PC-3 (cell line): ENCODE data around the gene IL7R. TPM values are rescaled to one million over a fixed set of nuclear protein-coding genes. Genes with fewer than 3 reads are reported as not detected.

ENCODE experiments used
- ATAC-seq: fragments of 200-7000 bp; cut with Tn5 transposase; 2 replicates; pipeline ENCODE4 v1.9.1; 2020; ENCODE audit warnings: mild to moderate bottlenecking, moderate library complexity
- BruUV-seq: library from RNA; stranded (reverse); fragments of 400-500 nt; replicated peaks from 2 replicates; lab custom pipeline; 2021; lab: Mats Ljungman, UMichigan
- CTCF ChIA-PET: fragments of 300-600 bp; sonication (Branson Sonifier 250); formaldehyde crosslinking; loops from one replicate; lab custom pipeline; 2022; ENCODE audit warnings: antibody characterized with exemption; lab: Charles Lee
- POLR2A ChIA-PET: fragments of 300-600 bp; sonication (Branson Sonifier 250); formaldehyde crosslinking; loops from one replicate; lab custom pipeline; 2022; ENCODE audit warnings: antibody characterized with exemption; ENCODE audit not compliant: unreplicated experiment; lab: Charles Lee
- DNase-seq: peaks from one replicate; pipeline ENCODE4 v3.0.0-alpha.2; 2015
- H2AFZ ChIP-seq: fragments of 300-600 bp; sonication (generic); 2 replicates; pipeline ENCODE4 v1.6.0; 2016; ENCODE audit warnings: antibody characterized with exemption, low read length
- H3F3A ChIP-seq: fragments of 300-600 bp; sonication (generic); one replicate; pipeline ENCODE4 v1.6.0; 2017; ENCODE audit warnings: antibody characterized with exemption, low read length, control low read depth, mild to moderate bottlenecking; ENCODE audit not compliant: unreplicated experiment
- H3K27ac ChIP-seq: fragments of 300-600 bp; sonication (generic); 2 replicates; pipeline ENCODE4 v1.5.1; 2016; ENCODE audit warnings: mild to moderate bottlenecking, low read length
- H3K27me3 ChIP-seq: fragments of 300-600 bp; sonication (generic); 2 replicates; pipeline ENCODE4 v1.6.1; 2016; ENCODE audit warnings: low read length, mixed read lengths
- H3K36me3 ChIP-seq: fragments of 300-600 bp; sonication (generic); 2 replicates; pipeline ENCODE4 v1.6.1; 2016; ENCODE audit warnings: low read depth, mixed run types, low read length, mixed read lengths
- H3K4me1 ChIP-seq: fragments of 300-600 bp; sonication (generic); 2 replicates; pipeline ENCODE4 v1.5.1; 2016; ENCODE audit warnings: low read length; ENCODE audit not compliant: insufficient read depth
- H3K4me2 ChIP-seq: fragments of 300-600 bp; sonication (generic); 2 replicates; pipeline ENCODE4 v1.6.0; 2016; ENCODE audit warnings: low read length
- H3K4me3 ChIP-seq: fragments of 300-600 bp; sonication (generic); 2 replicates; pipeline ENCODE4 v1.5.1; 2016; ENCODE audit warnings: mild to moderate bottlenecking, low read length, mixed read lengths
- H3K79me2 ChIP-seq: fragments of 300-600 bp; sonication (generic); 2 replicates; pipeline ENCODE4 v1.6.1; 2017; ENCODE audit warnings: low read length, mixed read lengths
- H3K9ac ChIP-seq: fragments of 300-600 bp; sonication (generic); 2 replicates; pipeline ENCODE4 v1.6.0; 2016; ENCODE audit warnings: mild to moderate bottlenecking, low read length
- H3K9me2 ChIP-seq: fragments of 300-600 bp; sonication (generic); replicated peaks from 2 replicates; pipeline ENCODE4 v1.6.1; 2016; ENCODE audit warnings: mixed run types, low read length, mixed read lengths
- H3K9me3 ChIP-seq: fragments of 300-600 bp; sonication (generic); 2 replicates; pipeline ENCODE4 v1.6.1; 2016; ENCODE audit warnings: low read length, mixed read lengths
- H4K20me1 ChIP-seq: fragments of 300-600 bp; sonication (generic); 2 replicates; pipeline ENCODE4 v1.6.1; 2016; ENCODE audit warnings: low read length, mixed read lengths
- EZH2 ChIP-seq: fragments of 300-600 bp; sonication (generic); IDR thresholded peaks from one replicate; pipeline ENCODE4 v1.6.1; 2017; ENCODE audit warnings: antibody characterized with exemption, mild to moderate bottlenecking, low read length; ENCODE audit not compliant: unreplicated experiment
- EZH2phosphoT487 ChIP-seq: fragments of 300-600 bp; sonication (generic); IDR thresholded peaks from 2 replicates; pipeline ENCODE4 v1.6.1; 2018; ENCODE audit warnings: mild to moderate bottlenecking, antibody characterized with exemption, low read length, borderline replicate concordance
- intact Hi-C: fragments of 100-400 bp; cut with micrococcal nuclease; formaldehyde crosslinking; loops from 2 replicates; pipeline ENCODE4 v1.9.0; 2023
- total RNA-seq: library from RNA; depleted of rRNA; stranded (reverse); fragments of >200 nt; gene quantifications from 2 replicates; pipeline ENCODE4 v1.2.3, GENCODE V29; 2014
- TF ChIP-seq, protein P1 (sequence below): fragments of 300-600 bp; sonication (generic); conservative IDR thresholded peaks from 2 replicates; pipeline ENCODE4 v1.5.1; 2017; ENCODE audit warnings: antibody characterized with exemption, low read depth, mild to moderate bottlenecking, low read length

The IL7R gene
- total RNA-seq, 1 experiment from 2014 or later: 7.4 TPM

DNA sequence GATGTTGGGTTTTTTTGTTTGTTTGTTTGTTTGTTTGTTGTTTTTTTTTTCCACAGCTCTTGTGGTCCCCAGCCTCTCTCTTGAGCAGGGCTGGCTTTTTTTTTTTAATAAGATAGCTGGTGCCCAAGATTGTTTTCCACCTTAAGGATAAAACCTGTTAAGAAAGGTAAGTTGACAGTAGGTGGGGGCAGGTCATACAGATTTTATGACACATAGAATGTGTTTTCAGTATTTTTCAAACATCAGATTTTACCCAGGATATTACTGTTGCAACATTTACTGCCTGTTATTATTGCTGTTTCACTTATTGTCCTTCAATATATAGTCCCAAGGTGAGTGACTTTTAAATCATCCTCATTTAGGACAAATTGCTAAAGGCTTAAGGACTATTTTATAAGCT is 3.9 kb upstream of the IL7R start:
- no peak overlapping the region for H3K27ac ChIP-seq
- H3F3A ChIP-seq: peaks cover 7% of the 10 kb centered on the region
- H3K9me2 ChIP-seq: no peaks in the 10 kb centered on the region
- H4K20me1 ChIP-seq: no peaks in the 10 kb centered on the region
- H2AFZ ChIP-seq: no peak overlapping the region
- DNase-seq: no peak
- no TSS peak for BruUV-seq
- no peak overlapping the region for H3K4me2 ChIP-seq
- POLR2A ChIA-PET: no interaction called here
- intact Hi-C loops: no loop called here
- CTCF ChIA-PET: no interaction called here
- 0 out of 2 replicates have a peak, but pooled peaks cover under 1% of the 10 kb centered on the region for H3K9me3 ChIP-seq
- no peak overlapping the region for H3K4me3 ChIP-seq
- no peaks in the 10 kb centered on the region for H3K27me3 ChIP-seq
- ATAC-seq: no peak
- no peaks in the 10 kb centered on the region for H3K36me3 ChIP-seq
- H3K4me1 ChIP-seq: peaks cover 46% of the 10 kb centered on the region
- no peak overlapping the region for H3K9ac ChIP-seq
- no peaks in the 10 kb centered on the region for H3K79me2 ChIP-seq
- TF ChIP-seq, protein P1, sequence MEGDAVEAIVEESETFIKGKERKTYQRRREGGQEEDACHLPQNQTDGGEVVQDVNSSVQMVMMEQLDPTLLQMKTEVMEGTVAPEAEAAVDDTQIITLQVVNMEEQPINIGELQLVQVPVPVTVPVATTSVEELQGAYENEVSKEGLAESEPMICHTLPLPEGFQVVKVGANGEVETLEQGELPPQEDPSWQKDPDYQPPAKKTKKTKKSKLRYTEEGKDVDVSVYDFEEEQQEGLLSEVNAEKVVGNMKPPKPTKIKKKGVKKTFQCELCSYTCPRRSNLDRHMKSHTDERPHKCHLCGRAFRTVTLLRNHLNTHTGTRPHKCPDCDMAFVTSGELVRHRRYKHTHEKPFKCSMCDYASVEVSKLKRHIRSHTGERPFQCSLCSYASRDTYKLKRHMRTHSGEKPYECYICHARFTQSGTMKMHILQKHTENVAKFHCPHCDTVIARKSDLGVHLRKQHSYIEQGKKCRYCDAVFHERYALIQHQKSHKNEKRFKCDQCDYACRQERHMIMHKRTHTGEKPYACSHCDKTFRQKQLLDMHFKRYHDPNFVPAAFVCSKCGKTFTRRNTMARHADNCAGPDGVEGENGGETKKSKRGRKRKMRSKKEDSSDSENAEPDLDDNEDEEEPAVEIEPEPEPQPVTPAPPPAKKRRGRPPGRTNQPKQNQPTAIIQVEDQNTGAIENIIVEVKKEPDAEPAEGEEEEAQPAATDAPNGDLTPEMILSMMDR: no peak
- TF ChIP-seq EZH2 (no peak), EZH2phosphoT487 (no peak)

DNA sequence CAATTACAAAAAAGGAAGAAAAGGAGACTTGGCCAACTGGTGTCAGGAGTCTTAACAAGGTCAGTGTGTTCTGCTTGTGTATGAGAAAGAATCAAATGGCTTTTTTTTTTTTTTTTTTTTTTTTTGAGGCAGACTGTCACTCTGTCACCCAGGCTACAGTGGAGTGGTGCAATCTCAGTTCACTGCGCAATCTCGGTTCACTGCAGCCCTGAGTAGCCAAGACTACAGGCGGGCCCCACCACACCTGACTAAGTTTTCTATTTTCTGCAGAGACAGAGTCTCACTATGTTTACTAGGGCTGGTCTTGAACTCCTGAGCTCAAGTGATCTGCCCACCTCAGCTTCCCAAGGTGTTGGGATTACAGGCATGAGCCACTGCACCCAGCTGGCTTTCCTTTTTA is 3.1 kb upstream of the IL7R start:
- no TSS peak for BruUV-seq
- H3K9me2 ChIP-seq: no peaks in the 10 kb centered on the region
- TF ChIP-seq EZH2phosphoT487 (no peak), EZH2 (no peak)
- TF ChIP-seq, protein P1: no peak
- H3K27me3 ChIP-seq: no peaks in the 10 kb centered on the region
- DNase-seq (no peak), ATAC-seq (no peak)
- intact Hi-C loops: no loop called here
- H3K4me2 ChIP-seq: no peak overlapping the region
- ChIA-PET CTCF (no interaction called here), POLR2A (interaction anchor here (0.5 kb wide), 1 partner anchor 274 kb away, joined by 5 read pairs; no protein-coding TSS in a partner anchor)
- peaks cover 1% of the 10 kb centered on the region for H3K79me2 ChIP-seq
- no peaks in the 10 kb centered on the region for H4K20me1 ChIP-seq
- no peak overlapping the region for H3K27ac ChIP-seq
- H3K4me1 ChIP-seq: peaks cover 53% of the 10 kb centered on the region
- H3K4me3 ChIP-seq: no peak overlapping the region
- H3K9ac ChIP-seq: no peak overlapping the region
- no peaks in the 10 kb centered on the region for H3K9me3 ChIP-seq
- H3F3A ChIP-seq: peaks cover 7% of the 10 kb centered on the region
- no peak overlapping the region for H2AFZ ChIP-seq
- no peaks in the 10 kb centered on the region for H3K36me3 ChIP-seq

DNA sequence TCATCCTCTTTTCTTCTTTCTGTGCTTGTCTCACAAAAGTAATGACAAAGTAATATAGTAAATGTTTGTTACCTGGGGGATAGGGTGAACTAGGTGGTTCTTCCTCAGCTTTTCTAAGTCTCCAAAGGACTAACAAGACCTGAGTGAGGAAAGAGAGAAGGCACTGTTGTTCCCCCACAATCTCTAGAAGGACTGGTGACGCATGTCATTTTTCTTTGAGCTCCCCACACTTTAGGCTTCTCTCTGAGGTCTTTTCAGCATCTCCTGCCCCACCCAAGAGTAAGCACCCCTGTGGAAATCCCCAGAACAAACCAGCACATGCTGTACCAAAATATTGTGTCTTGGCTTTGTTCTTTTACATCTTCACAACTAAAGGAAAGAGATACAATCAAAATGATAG is 2.4 kb upstream of the IL7R start:
- H4K20me1 ChIP-seq: no peaks in the 10 kb centered on the region
- TF ChIP-seq, protein P1: no peak
- no peak for TF ChIP-seq EZH2phosphoT487
- no peak for TF ChIP-seq EZH2
- POLR2A ChIA-PET: interaction anchor here (0.5 kb wide), 1 partner anchor 275 kb away, joined by 5 read pairs; no protein-coding TSS in a partner anchor

More for the DNA sequence above, 2.4 kb upstream of the IL7R start:
- Histone ChIP-seq H3K9ac (no peak overlapping the region), H3F3A (peaks cover 7% of the 10 kb centered on the region), H2AFZ (no peak overlapping the region), H3K9me3 (no peaks in the 10 kb centered on the region), H3K27ac (no peak overlapping the region), H3K4me2 (no peak overlapping the region), H3K79me2 (peaks cover 7% of the 10 kb centered on the region), H3K4me1 (peaks cover 59% of the 10 kb centered on the region), H3K36me3 (no peaks in the 10 kb centered on the region), H3K27me3 (no peaks in the 10 kb centered on the region), H3K4me3 (no peak overlapping the region), H3K9me2 (no peaks in the 10 kb centered on the region)
- no peak for DNase-seq
- BruUV-seq: no TSS peak
- intact Hi-C loops: no loop called here
- CTCF ChIA-PET: interaction anchor here (0.7 kb wide), 1 partner anchor 225 kb away, joined by 3 read pairs; no protein-coding TSS in a partner anchor
- no peak for ATAC-seq
